H9 (cell line): ENCODE measurements around the gene KL. TPM values are rescaled to one million over a fixed set of nuclear protein-coding genes. Genes with fewer than 3 reads are reported as not detected.

Experiments
- DNase-seq: peaks from one replicate; pipeline ENCODE4 v3.0.0-alpha.2; 2017
- H2AFZ ChIP-seq: one replicate; pipeline ENCODE4 v1.6.1; 2013; ENCODE audit warnings: mild to moderate bottlenecking, low read length, control low read depth, moderate library complexity
- H2AK5ac ChIP-seq: 2 replicates; pipeline ENCODE4 v1.6.1; 2013; ENCODE audit warnings: low read length, control low read depth, mixed read lengths; ENCODE audit not compliant: insufficient read length
- H2BK120ac ChIP-seq: one replicate; pipeline ENCODE4 v1.6.1; 2013; ENCODE audit warnings: low read depth, mild to moderate bottlenecking, low read length, control low read depth, inconsistent platforms; ENCODE audit not compliant: poor library complexity, severe bottlenecking
- H2BK12ac ChIP-seq: 2 replicates; pipeline ENCODE4 v1.6.1; 2013; ENCODE audit warnings: low read length, control low read depth, mixed read lengths, low read depth; ENCODE audit not compliant: insufficient read length
- H2BK15ac ChIP-seq: 2 replicates; pipeline ENCODE4 v1.6.1; 2013; ENCODE audit warnings: low read depth, low read length, control low read depth
- H2BK20ac ChIP-seq: one replicate; pipeline ENCODE4 v1.6.1; 2013; ENCODE audit warnings: low read depth, mild to moderate bottlenecking, low read length, control low read depth, inconsistent platforms; ENCODE audit not compliant: poor library complexity, severe bottlenecking
- H2BK5ac ChIP-seq: 2 replicates; pipeline ENCODE4 v1.6.1; 2013; ENCODE audit warnings: low read length, control low read depth, mixed read lengths; ENCODE audit not compliant: insufficient read length
- H3K14ac ChIP-seq: 2 replicates; pipeline ENCODE4 v1.6.1; 2013; ENCODE audit warnings: low read length, control low read depth; ENCODE audit not compliant: insufficient read depth
- H3K18ac ChIP-seq: 2 replicates; pipeline ENCODE4 v1.6.1; 2013; ENCODE audit warnings: low read depth, mild to moderate bottlenecking, mixed read lengths, low read length, control low read depth; ENCODE audit not compliant: insufficient read length
- H3K23ac ChIP-seq: 2 replicates; pipeline ENCODE4 v1.6.1; 2013; ENCODE audit warnings: low read length, control low read depth, mixed read lengths, low read depth; ENCODE audit not compliant: insufficient read length
- H3K23me2 ChIP-seq: 2 replicates; pipeline ENCODE4 v1.6.1; 2013; ENCODE audit warnings: low read depth, mild to moderate bottlenecking, mixed read lengths, low read length, control low read depth; ENCODE audit not compliant: insufficient read length, poor library complexity, severe bottlenecking
- H3K27ac ChIP-seq: 2 replicates; pipeline ENCODE4 v1.5.1; 2013; ENCODE audit warnings: low read length, control low read depth, mixed read lengths, low read depth; ENCODE audit not compliant: insufficient read length
- H3K27me3 ChIP-seq: 2 replicates; pipeline ENCODE4 v1.6.1; 2013; ENCODE audit warnings: low read length, control low read depth, inconsistent platforms; ENCODE audit not compliant: insufficient read depth
- H3K4ac ChIP-seq: 2 replicates; pipeline ENCODE4 v1.6.1; 2013; ENCODE audit warnings: low read depth, mild to moderate bottlenecking, control low read depth, inconsistent platforms, low read length, moderate library complexity
- H3K4me1 ChIP-seq: 2 replicates; pipeline ENCODE4 v1.6.1; 2013; ENCODE audit warnings: low read length, control low read depth, inconsistent platforms; ENCODE audit not compliant: insufficient read depth
- H3K4me2 ChIP-seq: 2 replicates; pipeline ENCODE4 v1.6.1; 2013; ENCODE audit warnings: low read length, control low read depth, mixed read lengths; ENCODE audit not compliant: insufficient read length, insufficient read depth
- H3K56ac ChIP-seq: 2 replicates; pipeline ENCODE4 v1.6.1; 2013; ENCODE audit warnings: low read depth, mild to moderate bottlenecking, mixed read lengths, low read length, control low read depth; ENCODE audit not compliant: insufficient read length
- H3K79me1 ChIP-seq: 2 replicates; pipeline ENCODE4 v1.6.1; 2013; ENCODE audit warnings: low read depth, mild to moderate bottlenecking, moderate library complexity, low read length, control low read depth, inconsistent platforms; ENCODE audit not compliant: insufficient read depth, poor library complexity, severe bottlenecking
- H3K79me2 ChIP-seq: 2 replicates; pipeline ENCODE4 v1.6.1; 2013; ENCODE audit warnings: low read length, control low read depth, inconsistent platforms; ENCODE audit not compliant: insufficient read depth
- H3K9ac ChIP-seq: 2 replicates; pipeline ENCODE4 v1.6.1; 2013; ENCODE audit warnings: low read length, control low read depth, mixed read lengths; ENCODE audit not compliant: insufficient read length; ENCODE audit errors: extremely low read depth
- H3K9me3 ChIP-seq: one replicate; pipeline ENCODE4 v1.6.1; 2013; ENCODE audit warnings: low read depth, low read length, inconsistent platforms; ENCODE audit not compliant: control insufficient read depth
- H3T11ph ChIP-seq: one replicate; pipeline ENCODE4 v1.6.1; 2013; ENCODE audit warnings: mild to moderate bottlenecking, low read length, control low read depth, inconsistent platforms
- H4K20me1 ChIP-seq: one replicate; pipeline ENCODE4 v1.6.1; 2013; ENCODE audit not compliant: control insufficient read depth, insufficient read length, insufficient read depth
- H4K5ac ChIP-seq: 2 replicates; pipeline ENCODE4 v1.6.1; 2013; ENCODE audit warnings: low read depth, mild to moderate bottlenecking, mixed read lengths, low read length, control low read depth; ENCODE audit not compliant: insufficient read length
- H4K8ac ChIP-seq: replicated peaks from 2 replicates; pipeline ENCODE4 v1.6.1; 2013; ENCODE audit warnings: low read length, control low read depth, mixed read lengths, low read depth; ENCODE audit not compliant: insufficient read length
- H4K91ac ChIP-seq: 2 replicates; pipeline ENCODE4 v1.6.1; 2013; ENCODE audit warnings: low read depth, mild to moderate bottlenecking, moderate library complexity, mixed read lengths, low read length, control low read depth; ENCODE audit not compliant: insufficient read length
- H3K27ac Mint-ChIP-seq, 3 experiments: 2 replicates in 2 of 3; 3 replicates in 1 of 3; pipeline ENCODE4 v1.8.0; 2020 to 2021; ENCODE audit warnings: mixed read lengths in 3 of 3, mild to moderate bottlenecking in 1 of 3, moderate library complexity in 1 of 3
- H3K27me3 Mint-ChIP-seq: 2 replicates; pipeline ENCODE4 v1.8.0; 2021; ENCODE audit warnings: low read depth, mild to moderate bottlenecking, moderate library complexity, mixed read lengths
- H3K36me3 Mint-ChIP-seq, 3 experiments: 2 replicates in 2 of 3; 3 replicates in 1 of 3; pipeline ENCODE4 v1.8.0; 2020 to 2021; ENCODE audit warnings: low read depth in 3 of 3, mixed read lengths in 3 of 3; ENCODE audit not compliant: insufficient read depth in 1 of 3
- H3K4me1 Mint-ChIP-seq, 2 experiments: 2 replicates each; pipeline ENCODE4 v1.8.0; 2020; ENCODE audit warnings: mixed read lengths in 2 of 2
- H3K4me3 Mint-ChIP-seq, 2 experiments: 2 replicates in 1 of 2; 3 replicates in 1 of 2; pipeline ENCODE4 v1.8.0; 2020 to 2021; ENCODE audit warnings: mild to moderate bottlenecking in 2 of 2, mixed read lengths in 2 of 2, moderate library complexity in 1 of 2
- H3K9me3 Mint-ChIP-seq, 2 experiments: 2 replicates in 1 of 2; 3 replicates in 1 of 2; pipeline ENCODE4 v1.8.0; 2020; ENCODE audit warnings: mild to moderate bottlenecking in 2 of 2, mixed read lengths in 2 of 2, moderate library complexity in 1 of 2
- WGBS: extraction: QIAGEN DNeasy Blood & Tissue Kit; methylation state at CpG from one replicate; pipeline ENCODE4 v1.1.7; 2013; ENCODE audit warnings: missing lambda C conversion rate, low lambda C conversion rate, mixed read lengths; ENCODE audit not compliant: insufficient read length; ENCODE audit errors: extremely low coverage; 5-methylcytosine and 5-hydroxymethylcytosine counted together
- total RNA-seq: library from RNA; stranded (reverse); gene quantifications from 2 replicates; pipeline ENCODE4 v1.2.1, GENCODE V29; 2021
- TF ChIP-seq, protein P1 (sequence below): fragments of 200-600 bp; sonication (generic); conservative IDR thresholded peaks from 3 replicates; pipeline ENCODE4 v1.8.0; 2021; ENCODE audit warnings: antibody characterized with exemption, mild to moderate bottlenecking

The KL gene
- total RNA-seq, 1 experiment from 2014 or later = not detected

DNA sequence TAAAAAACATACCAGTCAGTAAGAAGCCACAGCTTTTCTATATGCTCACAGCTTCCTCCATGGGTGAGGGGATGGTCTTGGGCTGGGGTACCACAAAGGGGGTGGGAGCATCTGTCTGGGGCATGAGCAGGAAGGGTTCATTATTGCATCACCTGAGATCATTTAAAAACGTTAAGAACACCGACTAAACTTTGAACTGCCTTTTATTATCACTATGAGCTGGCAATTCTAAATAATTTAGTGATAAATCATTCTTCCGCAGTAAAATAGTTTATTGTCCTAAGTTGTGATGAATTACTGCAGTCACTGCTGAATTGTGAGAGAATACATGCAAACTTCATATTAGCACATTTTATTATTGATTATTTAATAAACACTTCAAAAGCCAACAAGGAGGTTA, 71.6 kb downstream of the KL start:
- Histone ChIP-seq H4K20me1 (no peaks in the 10 kb centered on the region), H2BK5ac (no peak overlapping the region), H2BK120ac (no peak overlapping the region), H2BK20ac (no peak overlapping the region), H3K4me2 (no peak overlapping the region), H3T11ph (no peak overlapping the region), H3K79me2 (no peaks in the 10 kb centered on the region), H3K9me3 (no peaks in the 10 kb centered on the region), H3K79me1 (no peaks in the 10 kb centered on the region), H3K9ac (no peak overlapping the region), H3K27ac (no peak overlapping the region), H3K23me2 (no peaks in the 10 kb centered on the region), H3K14ac (no peak overlapping the region), H2BK12ac (no peak overlapping the region), H2AFZ (no peak overlapping the region), H3K27me3 (no peaks in the 10 kb centered on the region), H3K4ac (no peak overlapping the region), H4K5ac (no peak overlapping the region), H2AK5ac (no peak overlapping the region), H3K56ac (no peak overlapping the region), H3K18ac (no peak overlapping the region), H4K91ac (no peak overlapping the region), H2BK15ac (no peak overlapping the region), H4K8ac (no peak overlapping the region), H3K4me1 (peaks cover 11% of the 10 kb centered on the region; the same call in 1 of the 2 replicates), H3K23ac (no peak overlapping the region)
- H3K27me3 Mint-ChIP-seq = no peaks in the 10 kb centered on the region; the same call in 1 of the 2 replicates
- H3K9me3 Mint-ChIP-seq = no peaks in the 10 kb centered on the region
- H3K27ac Mint-ChIP-seq = no peak overlapping the region
- H3K4me1 Mint-ChIP-seq = peaks cover 24 to 27% of the 10 kb centered on the region in 2 experiments
- H3K36me3 Mint-ChIP-seq = no peaks in the 10 kb centered on the region
- no CpG with 5 or more reads among the region's 3 CpGs for WGBS
- H3K4me3 Mint-ChIP-seq = no peak overlapping the region
- no peak for DNase-seq
- TF ChIP-seq, protein P1, sequence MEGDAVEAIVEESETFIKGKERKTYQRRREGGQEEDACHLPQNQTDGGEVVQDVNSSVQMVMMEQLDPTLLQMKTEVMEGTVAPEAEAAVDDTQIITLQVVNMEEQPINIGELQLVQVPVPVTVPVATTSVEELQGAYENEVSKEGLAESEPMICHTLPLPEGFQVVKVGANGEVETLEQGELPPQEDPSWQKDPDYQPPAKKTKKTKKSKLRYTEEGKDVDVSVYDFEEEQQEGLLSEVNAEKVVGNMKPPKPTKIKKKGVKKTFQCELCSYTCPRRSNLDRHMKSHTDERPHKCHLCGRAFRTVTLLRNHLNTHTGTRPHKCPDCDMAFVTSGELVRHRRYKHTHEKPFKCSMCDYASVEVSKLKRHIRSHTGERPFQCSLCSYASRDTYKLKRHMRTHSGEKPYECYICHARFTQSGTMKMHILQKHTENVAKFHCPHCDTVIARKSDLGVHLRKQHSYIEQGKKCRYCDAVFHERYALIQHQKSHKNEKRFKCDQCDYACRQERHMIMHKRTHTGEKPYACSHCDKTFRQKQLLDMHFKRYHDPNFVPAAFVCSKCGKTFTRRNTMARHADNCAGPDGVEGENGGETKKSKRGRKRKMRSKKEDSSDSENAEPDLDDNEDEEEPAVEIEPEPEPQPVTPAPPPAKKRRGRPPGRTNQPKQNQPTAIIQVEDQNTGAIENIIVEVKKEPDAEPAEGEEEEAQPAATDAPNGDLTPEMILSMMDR = no peak
